ENCODE measurements around the gene NELL1. TPM values are rescaled to one million over a fixed set of nuclear protein-coding genes. Genes with fewer than 3 reads are reported as not detected.

Gene NELL1
- polyA plus RNA-seq, 2 of the 4 experiments (the other 2 are of a cell fraction), result not detected

DNA sequence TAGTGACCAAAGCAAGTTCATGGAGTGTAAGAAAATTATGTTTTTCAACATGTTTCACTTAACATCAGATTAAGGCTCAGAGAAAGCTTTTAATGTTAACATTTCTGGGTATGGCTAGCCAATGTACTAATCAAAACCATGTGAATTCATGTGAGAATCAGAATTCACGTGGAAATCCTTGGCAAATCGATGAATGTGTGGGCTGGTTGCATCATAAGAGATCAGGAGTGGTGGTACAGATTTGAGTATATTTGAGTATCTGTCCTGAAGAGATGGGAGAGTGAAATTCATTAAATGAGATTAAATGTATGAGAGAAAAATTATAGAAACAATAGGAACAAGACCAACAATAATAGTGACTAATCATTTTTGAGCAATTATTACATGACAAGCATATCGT is 884.9 kb downstream of the NELL1 start (continued):
- TF ChIP-seq CHD4 (IDR thresholded peaks at IDR 0.05; ENCODE audit: borderline replicate concordance), result no peak
- TF ChIP-seq ZSCAN20 (CRISPR knock-in tag; IDR thresholded peaks at IDR 0.05), result no peak
- no peak for TF ChIP-seq RAD21 (conservative IDR thresholded peaks at IDR 0.05 in 1 of 2, IDR thresholded peaks at IDR 0.05 in 1 of 2)
- TF ChIP-seq TP53 (CRISPR knock-in tag; IDR thresholded peaks at IDR 0.05), result no peak
- no peak for TF ChIP-seq CBX8 (IDR thresholded peaks at IDR 0.05)
- no peak for TF ChIP-seq PHF8 (IDR thresholded peaks at IDR 0.05; ENCODE audit: borderline replicate concordance, low read depth)
- no peak for TF ChIP-seq HOXB5 (CRISPR knock-in tag; IDR thresholded peaks at IDR 0.05)
- no peak for TF ChIP-seq TFCP2L1 (CRISPR knock-in tag; IDR thresholded peaks at IDR 0.05)
- no peak for TF ChIP-seq RNF2 (IDR thresholded peaks at IDR 0.05; ENCODE audit: borderline replicate concordance, low read depth)
- no peak for TF ChIP-seq NR3C1 (IDR thresholded peaks at IDR 0.05)

DNA sequence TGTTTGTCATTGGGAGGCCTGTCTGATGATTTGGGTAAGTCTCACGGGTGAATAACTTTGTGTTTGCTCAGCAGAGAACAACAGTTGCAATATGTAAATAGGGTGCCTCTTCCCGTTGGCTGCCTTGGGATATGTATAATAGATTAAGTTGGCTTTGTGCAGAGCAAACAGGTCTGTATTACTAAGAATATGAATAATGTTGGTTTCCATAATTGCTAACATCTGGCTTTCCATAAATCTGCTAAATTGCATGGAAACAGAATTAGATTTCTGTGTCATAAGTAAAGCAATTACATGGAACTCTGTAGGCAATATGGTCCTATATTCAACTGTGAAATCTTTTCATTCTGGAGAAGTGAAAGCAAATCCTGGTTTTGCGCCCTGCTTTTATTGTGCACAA is 887.5 kb downstream of the NELL1 start:
- TF ChIP-seq HEYL (CRISPR knock-in tag; IDR thresholded peaks at IDR 0.05) (no peak), PHF8 (IDR thresholded peaks at IDR 0.05; ENCODE audit: borderline replicate concordance, low read depth) (no peak), FOXS1 (CRISPR knock-in tag; IDR thresholded peaks at IDR 0.05) (no peak), MAFK (IDR thresholded peaks at IDR 0.05; ENCODE audit: partially characterized antibody) (no peak), MYC (IDR thresholded peaks at IDR 0.05; ENCODE audit: borderline replicate concordance, low read length) (no peak), HOXB5 (CRISPR knock-in tag; IDR thresholded peaks at IDR 0.05) (no peak), RFX5 (IDR thresholded peaks at IDR 0.05) (no peak), CEBPB (IDR thresholded peaks at IDR 0.05) (no peak), FOSL2 (IDR thresholded peaks at IDR 0.05) (no peak), FOSL2 (CRISPR knock-in tag; IDR thresholded peaks at IDR 0.05) (no peak), ZNF302 (CRISPR knock-in tag; IDR thresholded peaks at IDR 0.05) (no peak), MAZ (IDR thresholded peaks at IDR 0.05; ENCODE audit: borderline replicate concordance, low read depth, low read length) (no peak), RAD21 (conservative IDR thresholded peaks at IDR 0.05 in 1 of 2, IDR thresholded peaks at IDR 0.05 in 1 of 2) (no peak)
- TF ChIP-seq, protein P1, sequence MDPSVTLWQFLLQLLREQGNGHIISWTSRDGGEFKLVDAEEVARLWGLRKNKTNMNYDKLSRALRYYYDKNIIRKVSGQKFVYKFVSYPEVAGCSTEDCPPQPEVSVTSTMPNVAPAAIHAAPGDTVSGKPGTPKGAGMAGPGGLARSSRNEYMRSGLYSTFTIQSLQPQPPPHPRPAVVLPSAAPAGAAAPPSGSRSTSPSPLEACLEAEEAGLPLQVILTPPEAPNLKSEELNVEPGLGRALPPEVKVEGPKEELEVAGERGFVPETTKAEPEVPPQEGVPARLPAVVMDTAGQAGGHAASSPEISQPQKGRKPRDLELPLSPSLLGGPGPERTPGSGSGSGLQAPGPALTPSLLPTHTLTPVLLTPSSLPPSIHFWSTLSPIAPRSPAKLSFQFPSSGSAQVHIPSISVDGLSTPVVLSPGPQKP (IDR thresholded peaks at IDR 0.05; ENCODE audit: low read depth, low read length), result no peak
- TF ChIP-seq, protein P2, sequence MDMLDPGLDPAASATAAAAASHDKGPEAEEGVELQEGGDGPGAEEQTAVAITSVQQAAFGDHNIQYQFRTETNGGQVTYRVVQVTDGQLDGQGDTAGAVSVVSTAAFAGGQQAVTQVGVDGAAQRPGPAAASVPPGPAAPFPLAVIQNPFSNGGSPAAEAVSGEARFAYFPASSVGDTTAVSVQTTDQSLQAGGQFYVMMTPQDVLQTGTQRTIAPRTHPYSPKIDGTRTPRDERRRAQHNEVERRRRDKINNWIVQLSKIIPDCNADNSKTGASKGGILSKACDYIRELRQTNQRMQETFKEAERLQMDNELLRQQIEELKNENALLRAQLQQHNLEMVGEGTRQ (IDR thresholded peaks at IDR 0.05), result no peak
- TF ChIP-seq, protein P3, sequence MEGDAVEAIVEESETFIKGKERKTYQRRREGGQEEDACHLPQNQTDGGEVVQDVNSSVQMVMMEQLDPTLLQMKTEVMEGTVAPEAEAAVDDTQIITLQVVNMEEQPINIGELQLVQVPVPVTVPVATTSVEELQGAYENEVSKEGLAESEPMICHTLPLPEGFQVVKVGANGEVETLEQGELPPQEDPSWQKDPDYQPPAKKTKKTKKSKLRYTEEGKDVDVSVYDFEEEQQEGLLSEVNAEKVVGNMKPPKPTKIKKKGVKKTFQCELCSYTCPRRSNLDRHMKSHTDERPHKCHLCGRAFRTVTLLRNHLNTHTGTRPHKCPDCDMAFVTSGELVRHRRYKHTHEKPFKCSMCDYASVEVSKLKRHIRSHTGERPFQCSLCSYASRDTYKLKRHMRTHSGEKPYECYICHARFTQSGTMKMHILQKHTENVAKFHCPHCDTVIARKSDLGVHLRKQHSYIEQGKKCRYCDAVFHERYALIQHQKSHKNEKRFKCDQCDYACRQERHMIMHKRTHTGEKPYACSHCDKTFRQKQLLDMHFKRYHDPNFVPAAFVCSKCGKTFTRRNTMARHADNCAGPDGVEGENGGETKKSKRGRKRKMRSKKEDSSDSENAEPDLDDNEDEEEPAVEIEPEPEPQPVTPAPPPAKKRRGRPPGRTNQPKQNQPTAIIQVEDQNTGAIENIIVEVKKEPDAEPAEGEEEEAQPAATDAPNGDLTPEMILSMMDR (IDR thresholded peaks at IDR 0.05), result no peak
- TF ChIP-seq, protein P4, sequence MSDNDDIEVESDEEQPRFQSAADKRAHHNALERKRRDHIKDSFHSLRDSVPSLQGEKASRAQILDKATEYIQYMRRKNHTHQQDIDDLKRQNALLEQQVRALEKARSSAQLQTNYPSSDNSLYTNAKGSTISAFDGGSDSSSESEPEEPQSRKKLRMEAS (IDR thresholded peaks at IDR 0.05), result no peak
- TF ChIP-seq, protein P5, sequence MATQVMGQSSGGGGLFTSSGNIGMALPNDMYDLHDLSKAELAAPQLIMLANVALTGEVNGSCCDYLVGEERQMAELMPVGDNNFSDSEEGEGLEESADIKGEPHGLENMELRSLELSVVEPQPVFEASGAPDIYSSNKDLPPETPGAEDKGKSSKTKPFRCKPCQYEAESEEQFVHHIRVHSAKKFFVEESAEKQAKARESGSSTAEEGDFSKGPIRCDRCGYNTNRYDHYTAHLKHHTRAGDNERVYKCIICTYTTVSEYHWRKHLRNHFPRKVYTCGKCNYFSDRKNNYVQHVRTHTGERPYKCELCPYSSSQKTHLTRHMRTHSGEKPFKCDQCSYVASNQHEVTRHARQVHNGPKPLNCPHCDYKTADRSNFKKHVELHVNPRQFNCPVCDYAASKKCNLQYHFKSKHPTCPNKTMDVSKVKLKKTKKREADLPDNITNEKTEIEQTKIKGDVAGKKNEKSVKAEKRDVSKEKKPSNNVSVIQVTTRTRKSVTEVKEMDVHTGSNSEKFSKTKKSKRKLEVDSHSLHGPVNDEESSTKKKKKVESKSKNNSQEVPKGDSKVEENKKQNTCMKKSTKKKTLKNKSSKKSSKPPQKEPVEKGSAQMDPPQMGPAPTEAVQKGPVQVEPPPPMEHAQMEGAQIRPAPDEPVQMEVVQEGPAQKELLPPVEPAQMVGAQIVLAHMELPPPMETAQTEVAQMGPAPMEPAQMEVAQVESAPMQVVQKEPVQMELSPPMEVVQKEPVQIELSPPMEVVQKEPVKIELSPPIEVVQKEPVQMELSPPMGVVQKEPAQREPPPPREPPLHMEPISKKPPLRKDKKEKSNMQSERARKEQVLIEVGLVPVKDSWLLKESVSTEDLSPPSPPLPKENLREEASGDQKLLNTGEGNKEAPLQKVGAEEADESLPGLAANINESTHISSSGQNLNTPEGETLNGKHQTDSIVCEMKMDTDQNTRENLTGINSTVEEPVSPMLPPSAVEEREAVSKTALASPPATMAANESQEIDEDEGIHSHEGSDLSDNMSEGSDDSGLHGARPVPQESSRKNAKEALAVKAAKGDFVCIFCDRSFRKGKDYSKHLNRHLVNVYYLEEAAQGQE (IDR thresholded peaks at IDR 0.05), result no peak
- TF ChIP-seq, protein P6, sequence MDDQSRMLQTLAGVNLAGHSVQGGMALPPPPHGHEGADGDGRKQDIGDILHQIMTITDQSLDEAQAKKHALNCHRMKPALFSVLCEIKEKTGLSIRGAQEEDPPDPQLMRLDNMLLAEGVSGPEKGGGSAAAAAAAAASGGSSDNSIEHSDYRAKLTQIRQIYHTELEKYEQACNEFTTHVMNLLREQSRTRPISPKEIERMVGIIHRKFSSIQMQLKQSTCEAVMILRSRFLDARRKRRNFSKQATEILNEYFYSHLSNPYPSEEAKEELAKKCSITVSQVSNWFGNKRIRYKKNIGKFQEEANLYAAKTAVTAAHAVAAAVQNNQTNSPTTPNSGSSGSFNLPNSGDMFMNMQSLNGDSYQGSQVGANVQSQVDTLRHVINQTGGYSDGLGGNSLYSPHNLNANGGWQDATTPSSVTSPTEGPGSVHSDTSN (IDR thresholded peaks at IDR 0.05), result no peak
- Histone ChIP-seq H3K9me3 (peaks cover 5% of the 10 kb centered on the region; the same call in 1 of the 3 replicates), H3K4me1 (peaks cover 41% of the 10 kb centered on the region), H3K4me2 (peak overlapping the region; percentile 41; the same call in 2 of the 3 replicates), H3K4me3 (no peak overlapping the region), H3K27ac (no peak overlapping the region)
- POLR2A ChIA-PET, result no interaction called here
- no peak for DNase-seq (ENCODE audit: low read depth in 1 of 2, low spot score in 1 of 2)
- no peak for ATAC-seq
- CTCF ChIA-PET, result no interaction called here
- no peak for FAIRE-seq
- WGBS (ENCODE audit: missing lambda C conversion rate), result 33% methylated on average over 3 of the region's 3 CpGs

Data from A549 (cell line).